GM18861 (cell line): ENCODE results near the gene HSPB6.
"Not testable (repeated sequence)": the region's sequence is repeated elsewhere in the genome, so short reads cannot be mapped to it uniquely, and the experiment has no call there.

Experiments
- ATAC-seq: cut with Tn5 transposase; IDR thresholded peaks from one replicate; pipeline ENCODE4 v1.9.1; 2021; ENCODE audit not compliant: unreplicated experiment

The HSPB6 gene

DNA sequence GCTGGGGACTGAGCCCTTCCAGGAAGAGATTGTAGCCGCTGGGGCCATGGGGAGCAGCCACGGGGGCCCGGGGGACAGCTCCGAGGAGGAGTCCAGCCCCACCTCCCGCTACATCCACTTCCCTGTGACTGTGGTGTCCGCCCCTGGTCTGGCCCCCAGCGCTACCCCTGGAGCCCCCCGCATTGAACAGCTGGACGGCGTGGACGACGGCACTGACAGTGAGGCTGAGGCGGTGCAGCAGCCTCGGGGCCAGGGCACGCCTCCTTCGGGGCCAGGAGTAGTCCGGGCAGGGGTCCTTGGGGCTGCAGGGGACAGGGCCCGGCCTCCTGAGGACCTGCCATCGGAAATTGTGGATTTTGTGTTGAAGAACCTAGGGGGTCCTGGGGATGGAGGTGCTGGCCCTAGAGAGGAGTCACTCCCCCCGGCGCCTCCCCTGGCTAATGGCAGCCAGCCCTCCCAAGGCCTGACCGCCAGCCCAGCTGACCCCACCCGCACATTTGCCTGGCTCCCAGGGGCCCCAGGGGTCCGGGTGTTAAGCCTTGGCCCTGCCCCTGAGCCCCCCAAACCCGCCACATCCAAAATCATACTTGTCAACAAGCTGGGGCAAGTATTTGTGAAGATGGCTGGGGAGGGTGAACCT is 24.2 kb downstream of the HSPB6 start:
- ATAC-seq: no peak

DNA sequence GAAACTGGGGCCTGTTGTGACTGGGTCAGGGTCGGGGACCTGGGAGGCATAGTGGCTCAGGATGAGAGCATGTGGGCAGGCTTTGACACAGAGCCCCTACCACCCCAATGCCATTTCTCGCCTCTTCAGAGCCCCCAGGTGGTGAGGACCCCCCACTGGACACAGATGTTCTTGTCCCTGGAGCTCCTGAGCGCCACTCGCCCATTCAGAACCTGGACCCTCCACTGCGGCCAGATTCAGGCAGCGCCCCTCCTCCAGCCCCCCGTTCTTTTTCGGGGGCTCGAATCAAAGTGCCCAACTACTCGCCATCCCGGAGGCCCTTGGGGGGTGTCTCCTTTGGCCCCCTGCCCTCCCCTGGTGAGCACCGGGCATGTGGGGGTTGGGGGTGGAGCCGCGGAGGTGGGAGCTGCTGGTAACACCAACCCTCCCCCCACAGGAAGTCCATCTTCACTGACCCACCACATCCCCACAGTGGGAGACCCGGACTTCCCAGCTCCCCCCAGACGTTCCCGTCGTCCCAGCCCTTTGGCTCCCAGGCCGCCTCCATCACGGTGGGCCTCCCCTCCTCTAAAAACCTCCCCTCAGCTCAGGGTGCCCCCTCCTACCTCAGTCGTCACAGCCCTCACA is 24.9 kb downstream of the HSPB6 start:
- no peak for ATAC-seq

DNA sequence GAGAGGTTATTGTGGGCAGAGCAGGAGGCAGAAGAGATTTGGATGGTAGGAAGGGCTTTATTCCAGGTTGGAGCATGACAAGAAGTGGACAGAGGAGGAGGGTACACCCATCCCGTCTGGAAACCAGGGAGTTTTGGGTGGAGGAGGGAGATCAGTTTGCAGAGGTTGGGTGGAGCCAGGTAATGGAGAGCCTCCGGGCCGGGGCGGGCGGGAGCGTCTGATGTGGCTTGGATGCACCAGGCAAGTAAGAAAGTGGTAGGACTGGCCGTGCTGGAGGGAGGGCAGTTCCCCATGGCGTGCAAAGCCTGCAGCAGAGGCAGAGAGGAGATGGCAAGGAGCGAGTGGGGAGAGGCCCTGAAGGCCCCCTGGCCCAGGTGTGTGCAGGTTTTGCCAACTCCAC is 25.5 kb downstream of the HSPB6 start:
- ATAC-seq: no peak

DNA sequence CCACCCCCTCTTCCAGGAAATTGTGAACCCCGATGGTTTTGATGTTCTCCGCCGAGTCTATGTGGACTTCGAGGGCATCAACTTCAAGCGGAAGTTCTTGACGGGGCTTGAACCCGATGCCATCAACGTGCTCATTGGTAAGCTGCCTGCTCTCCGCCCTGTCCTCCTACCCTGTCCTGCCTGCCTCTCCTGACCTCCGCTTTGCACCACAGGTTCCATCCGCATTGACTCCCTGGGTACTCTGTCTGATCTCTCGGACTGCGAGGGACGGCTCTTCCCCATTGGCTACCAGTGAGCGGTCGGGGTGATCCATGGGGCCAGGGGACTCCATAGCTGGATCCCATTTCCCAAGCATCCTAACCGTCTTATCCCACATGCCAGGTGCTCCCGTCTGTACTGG is 26.5 kb downstream of the HSPB6 start:
- ATAC-seq: no peak

DNA sequence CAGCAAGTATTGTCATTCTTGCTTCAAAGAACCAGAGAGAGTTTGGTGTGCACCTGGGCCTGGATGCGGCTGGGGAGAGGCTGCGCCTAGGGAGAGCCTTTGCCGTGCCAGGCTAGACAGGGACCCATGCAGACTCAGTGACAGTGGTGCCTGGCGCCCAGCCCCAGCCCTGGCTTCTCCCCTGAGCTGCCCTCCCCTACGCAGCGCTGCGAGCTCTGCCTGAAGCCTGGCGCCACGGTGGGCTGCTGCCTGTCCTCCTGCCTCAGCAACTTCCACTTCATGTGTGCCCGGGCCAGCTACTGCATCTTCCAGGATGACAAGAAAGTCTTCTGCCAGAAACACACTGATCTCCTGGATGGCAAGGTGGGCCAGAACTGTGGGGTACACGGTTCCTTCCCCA is 27.1 kb downstream of the HSPB6 start:
- ATAC-seq: no peak

DNA sequence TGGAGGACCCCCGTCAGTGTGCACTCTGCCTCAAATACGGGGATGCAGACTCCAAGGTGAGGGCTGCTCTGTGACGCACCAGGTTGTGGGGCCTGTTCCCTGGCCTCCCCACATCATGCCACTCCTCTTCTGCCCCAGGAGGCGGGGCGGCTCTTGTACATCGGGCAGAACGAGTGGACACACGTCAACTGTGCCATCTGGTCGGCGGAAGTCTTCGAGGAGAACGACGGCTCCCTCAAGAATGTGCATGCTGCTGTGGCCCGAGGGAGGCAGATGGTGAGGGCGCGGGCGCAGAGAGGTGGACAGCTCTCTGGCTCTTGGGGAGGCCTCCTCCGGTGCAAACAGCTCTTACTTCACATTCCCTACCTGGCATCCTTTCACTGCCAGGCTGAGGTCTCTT is 27.8 kb downstream of the HSPB6 start:
- ATAC-seq: no peak

DNA sequence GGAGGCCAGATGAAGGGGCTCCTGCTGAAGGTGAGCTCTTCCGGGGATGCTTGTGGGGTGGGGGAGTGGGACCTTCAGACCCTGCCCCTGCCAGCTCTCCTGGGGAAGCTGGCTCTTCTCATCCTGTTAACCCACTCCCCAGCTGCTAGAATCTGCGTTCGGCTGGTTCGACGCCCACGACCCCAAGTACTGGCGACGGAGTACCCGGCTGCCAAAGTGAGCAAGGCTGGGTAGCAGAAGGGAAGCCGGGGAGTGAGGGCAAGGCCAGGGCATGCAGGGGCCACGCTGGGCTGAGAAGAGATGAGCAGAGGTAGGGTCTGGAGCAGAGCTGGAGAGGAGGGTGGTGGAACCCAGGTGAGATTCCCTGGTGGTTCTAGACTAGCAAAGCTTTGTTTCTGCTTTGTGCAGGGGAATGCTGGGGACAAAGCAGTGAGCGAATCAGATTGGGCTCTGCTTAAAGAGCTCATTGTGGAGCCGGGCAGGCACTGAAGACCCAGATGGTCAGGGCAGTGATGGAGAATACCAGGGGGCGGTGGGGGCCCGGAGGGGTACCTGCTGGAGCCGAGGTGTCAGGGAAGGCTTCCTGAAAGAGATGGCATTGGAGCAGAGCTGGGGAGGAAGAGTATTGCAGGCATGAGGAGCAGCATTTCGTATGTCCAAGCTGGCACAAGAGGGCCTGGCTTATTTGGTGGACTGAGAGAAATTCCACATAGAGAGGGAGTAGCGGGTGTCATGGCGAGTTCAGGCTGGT is 28.7 kb downstream of the HSPB6 start:
- no peak for ATAC-seq

DNA sequence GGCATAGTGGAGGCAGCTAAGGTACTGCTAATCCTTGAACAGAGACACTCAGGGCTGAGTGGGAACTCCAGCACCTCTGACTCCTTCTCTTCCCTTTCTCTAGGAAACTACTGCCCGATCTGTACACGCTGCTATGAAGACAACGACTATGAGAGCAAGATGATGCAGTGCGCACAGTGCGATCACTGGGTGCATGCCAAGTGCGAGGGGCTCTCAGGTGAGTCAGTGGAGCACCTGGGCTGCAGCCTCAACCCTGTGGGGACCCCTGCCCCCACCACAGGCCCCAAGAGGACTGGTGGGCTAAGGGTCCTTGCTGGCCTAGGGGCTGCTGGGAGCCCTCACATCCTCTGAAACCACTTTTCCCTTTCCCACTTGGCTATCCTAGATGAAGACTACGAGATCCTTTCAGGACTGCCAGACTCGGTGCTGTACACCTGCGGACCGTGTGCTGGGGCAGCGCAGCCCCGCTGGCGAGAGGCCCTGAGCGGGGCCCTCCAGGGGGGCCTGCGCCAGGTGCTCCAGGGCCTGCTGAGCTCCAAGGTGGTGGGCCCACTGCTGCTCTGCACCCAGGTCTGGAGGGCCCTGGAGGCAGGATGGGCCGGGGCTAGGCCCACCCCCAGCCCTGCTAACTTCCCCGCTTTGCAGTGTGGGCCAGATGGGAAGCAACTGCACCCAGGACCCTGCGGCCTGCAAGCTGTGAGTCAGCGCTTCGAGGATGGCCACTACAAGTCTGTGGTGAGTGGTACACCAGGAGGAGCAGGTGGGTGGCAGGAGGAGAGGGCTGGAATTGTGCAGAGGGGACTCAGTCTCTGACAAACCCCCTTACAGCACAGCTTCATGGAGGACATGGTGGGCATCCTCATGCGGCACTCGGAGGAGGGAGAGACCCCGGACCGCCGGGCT is 29.5 kb downstream of the HSPB6 start:
- no peak for ATAC-seq

DNA sequence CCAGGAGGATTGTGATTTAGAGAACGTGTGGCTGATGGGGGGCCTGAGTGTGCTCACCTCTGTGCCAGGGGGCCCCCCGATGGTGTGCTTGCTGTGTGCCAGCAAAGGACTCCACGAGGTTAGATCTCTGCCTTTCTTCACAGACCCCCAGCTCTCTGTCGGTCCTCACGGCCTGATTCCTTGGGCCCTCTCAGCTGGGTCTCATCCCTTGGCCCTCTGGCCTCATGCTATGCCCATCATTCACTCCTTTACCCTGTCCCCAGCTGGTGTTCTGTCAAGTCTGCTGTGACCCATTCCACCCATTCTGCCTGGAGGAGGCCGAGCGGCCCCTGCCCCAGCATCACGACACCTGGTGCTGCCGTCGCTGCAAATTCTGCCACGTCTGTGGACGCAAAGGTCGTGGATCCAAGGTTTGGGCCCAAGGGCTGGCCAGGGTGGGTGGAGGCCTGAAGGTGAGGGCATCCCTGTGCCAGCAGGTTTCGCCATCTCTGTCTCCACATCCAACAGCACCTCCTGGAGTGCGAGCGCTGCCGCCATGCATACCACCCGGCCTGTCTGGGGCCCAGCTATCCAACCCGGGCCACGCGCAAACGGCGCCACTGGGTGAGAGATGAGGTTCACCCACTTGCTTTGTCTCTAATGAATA is 31.5 kb downstream of the HSPB6 start:
- no peak for ATAC-seq

DNA sequence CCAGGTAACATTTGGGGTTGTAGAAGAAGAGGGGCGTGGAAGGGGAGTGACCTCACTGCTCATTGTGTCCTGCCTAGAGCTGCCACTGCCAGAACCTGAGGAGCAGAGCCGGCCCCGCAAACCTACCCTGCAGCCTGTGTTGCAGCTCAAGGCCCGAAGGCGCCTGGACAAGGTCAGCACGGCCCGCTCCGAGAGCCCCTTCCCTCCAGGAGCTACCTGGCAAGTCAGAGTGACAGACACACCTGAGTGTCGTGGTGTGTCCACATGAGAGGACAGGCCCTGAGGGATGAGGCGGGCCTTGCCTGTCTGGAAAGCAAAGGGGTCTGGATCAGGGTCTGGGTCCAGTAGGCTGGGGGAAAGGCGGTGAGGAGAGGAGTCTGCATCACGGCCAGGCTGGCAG is 32.3 kb downstream of the HSPB6 start:
- ATAC-seq: no peak

DNA sequence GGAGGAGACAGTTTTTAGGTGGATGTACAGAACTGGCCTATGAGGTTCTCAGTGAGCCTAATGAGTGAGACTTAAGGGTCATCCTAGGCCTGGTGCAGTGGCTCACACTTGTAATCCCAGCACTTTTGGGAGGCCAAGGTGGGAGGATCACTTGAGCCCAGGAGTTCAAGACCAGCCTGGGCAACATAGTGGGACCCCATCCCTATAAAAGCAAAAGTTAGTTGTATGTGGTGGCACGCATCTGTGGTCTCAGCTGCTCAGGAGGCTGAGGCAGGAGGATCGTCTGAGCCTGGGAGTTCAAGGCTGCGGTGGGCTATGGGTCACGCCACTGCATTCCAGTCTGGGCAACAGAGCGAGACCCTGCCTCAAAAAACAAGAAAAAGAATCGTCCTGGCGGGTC is 32.7 kb downstream of the HSPB6 start:
- not testable (repeated sequence) for ATAC-seq

DNA sequence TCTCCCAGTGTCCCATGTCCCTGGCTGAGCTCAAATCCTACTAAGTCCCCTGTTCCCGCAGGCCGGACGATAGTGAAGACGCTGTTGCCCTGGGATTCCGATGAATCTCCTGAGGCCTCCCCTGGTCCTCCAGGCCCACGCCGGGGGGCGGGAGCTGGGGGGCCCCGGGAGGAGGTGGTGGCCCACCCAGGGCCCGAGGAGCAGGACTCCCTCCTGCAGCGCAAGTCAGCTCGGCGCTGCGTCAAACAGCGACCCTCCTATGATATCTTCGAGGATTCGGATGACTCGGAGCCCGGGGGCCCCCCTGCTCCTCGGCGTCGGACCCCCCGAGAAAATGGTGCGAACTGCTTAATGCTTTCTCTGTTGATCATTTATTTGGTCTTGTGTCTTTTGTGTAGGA is 33.2 kb downstream of the HSPB6 start:
- ATAC-seq: no peak

DNA sequence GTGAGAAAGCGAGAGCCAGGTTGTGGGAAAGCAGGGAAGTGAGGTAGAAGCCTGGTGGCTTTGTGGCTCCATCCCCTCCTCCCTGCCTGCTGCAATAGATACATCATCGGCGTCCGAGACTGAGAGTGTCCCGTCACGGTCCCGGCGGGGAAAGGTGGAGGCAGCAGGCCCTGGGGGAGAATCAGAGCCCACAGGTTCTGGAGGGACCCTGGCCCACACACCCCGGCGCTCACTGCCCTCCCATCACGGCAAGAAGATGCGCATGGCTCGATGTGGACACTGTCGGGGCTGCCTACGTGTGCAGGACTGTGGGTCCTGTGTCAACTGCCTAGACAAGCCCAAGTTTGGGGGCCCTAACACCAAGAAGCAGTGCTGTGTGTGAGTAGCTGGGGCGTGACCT is 33.9 kb downstream of the HSPB6 start:
- ATAC-seq: no peak

DNA sequence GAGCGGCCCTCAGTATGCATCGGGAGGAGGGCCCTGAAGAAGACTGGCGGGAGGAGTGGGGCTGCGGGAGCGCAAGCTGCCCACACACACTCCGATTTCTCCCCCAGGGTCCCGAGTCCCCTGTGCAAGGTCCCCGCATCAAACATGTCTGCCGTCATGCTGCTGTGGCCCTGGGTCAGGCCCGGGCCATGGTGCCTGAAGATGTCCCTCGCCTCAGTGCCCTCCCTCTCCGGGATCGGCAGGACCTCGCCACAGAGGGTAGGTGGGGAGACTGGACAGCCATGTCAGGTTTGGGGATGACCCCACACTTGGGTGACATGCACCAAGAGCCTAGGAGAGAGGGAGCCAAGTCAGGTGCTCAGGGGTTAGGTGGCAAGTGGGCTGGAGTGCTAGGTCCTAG is 34.4 kb downstream of the HSPB6 start:
- no peak for ATAC-seq

DNA sequence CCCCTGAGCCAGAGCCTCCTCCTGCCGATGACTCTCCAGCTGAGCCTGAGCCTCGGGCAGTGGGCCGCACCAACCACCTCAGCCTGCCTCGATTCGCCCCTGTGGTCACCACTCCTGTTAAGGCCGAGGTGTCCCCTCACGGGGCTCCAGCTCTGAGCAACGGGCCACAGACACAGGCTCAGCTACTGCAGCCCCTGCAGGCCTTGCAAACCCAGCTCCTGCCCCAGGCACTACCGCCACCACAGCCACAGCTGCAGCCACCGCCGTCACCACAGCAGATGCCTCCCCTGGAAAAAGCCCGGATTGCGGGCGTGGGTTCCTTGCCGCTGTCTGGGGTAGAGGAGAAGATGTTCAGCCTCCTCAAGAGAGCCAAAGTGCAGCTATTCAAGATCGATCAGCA is 35.5 kb downstream of the HSPB6 start:
- no peak for ATAC-seq

DNA sequence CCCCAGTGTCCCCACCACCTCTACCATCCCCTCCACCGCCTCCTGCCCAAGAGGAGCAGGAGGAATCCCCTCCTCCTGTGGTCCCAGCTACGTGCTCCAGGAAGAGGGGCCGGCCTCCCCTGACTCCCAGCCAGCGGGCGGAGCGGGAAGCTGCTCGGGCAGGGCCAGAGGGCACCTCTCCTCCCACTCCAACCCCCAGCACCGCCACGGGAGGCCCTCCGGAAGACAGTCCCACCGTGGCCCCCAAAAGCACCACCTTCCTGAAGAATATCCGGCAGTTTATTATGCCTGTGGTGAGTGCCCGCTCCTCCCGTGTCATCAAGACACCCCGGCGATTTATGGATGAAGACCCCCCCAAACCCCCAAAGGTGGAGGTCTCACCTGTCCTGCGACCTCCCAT is 36.2 kb downstream of the HSPB6 start:
- no peak for ATAC-seq

DNA sequence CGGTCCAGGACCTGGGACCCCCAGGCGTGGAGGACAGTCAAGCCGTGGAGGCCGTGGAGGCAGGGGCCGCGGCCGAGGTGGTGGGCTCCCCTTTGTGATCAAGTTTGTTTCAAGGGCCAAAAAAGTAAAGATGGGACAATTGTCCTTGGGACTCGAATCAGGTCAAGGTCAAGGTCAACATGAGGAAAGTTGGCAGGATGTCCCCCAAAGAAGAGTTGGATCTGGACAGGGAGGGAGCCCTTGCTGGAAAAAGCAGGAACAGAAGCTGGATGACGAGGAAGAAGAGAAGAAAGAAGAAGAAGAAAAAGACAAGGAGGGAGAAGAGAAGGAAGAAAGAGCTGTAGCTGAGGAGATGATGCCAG is 36.7 kb downstream of the HSPB6 start:
- ATAC-seq: no peak

DNA sequence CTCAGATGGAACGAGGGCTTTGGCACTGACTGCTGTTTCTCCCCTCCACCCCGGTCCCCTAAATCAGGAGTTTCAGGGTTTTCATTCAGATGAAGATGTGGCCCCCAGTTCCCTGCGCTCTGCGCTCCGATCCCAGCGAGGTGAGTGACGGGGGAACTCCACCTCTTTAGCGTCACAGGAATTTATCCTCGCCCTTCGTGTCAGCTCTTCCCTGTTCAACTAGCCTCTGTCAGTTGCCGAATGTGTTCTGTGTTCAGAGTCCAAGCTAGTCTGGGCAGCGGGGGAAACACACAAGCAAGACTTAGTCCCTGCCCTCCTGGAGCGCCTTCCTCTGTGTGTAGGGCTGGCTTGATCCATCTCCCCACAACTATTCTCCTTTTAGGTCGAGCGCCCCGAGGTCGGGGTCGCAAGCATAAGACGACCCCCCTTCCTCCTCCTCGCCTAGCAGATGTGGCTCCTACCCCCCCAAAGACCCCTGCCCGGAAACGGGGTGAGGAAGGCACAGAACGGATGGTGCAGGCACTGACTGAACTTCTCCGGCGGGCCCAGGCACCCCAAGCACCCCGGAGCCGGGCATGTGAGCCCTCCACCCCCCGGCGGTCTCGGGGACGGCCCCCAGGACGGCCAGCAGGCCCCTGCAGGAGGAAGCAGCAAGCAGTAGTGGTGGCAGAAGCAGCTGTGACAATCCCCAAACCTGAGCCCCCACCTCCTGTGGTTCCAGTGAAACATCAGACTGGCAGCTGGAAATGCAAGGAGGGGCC is 37.2 kb downstream of the HSPB6 start:
- ATAC-seq: no peak

DNA sequence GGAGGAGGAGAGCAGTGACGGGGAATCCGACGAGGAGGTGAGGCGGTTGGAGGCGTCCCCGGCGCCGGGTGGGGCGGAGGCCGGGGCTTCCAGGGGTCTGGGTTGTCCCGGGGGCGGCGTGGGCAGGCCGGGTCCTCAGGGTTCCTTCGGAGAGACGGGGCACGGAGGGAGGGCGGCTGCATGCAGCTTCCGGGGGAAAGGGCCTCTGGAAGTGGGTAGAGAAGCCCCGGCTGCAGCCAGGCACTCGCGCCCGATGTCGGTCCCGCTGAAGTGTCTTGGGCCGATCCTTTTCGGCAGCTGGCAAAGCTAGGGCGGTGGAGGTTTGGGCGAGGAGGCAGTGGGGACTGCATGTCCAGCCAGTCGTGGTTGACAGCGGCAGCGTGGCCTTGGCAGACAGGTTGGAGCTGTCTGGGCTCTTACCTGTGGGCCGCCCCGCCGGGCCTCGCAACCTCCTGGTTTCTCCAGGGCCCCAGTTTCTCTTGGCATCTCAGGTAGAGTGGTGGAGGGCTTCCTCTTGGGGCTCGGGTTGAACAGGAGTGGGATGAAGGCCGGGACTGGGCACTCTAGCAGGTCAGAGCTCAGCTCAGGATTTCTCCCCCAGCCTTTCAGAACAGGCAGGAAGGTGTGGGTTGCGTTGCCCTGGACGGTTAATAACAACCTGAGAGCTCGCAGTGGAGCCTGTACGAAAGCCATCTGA is 38.3 kb downstream of the HSPB6 start:
- no peak for ATAC-seq
